ENCODE measurements around the gene PLP2. TPM values are rescaled to one million over a fixed set of nuclear protein-coding genes. Genes with fewer than 3 reads are reported as not detected.
A peak's percentile ranks its signal among the peaks of the same experiment; 100 is the strongest.

The PLP2 gene
- total RNA-seq, 2 experiments from 2014 or later = 21.9 to 44.7 TPM

DNA sequence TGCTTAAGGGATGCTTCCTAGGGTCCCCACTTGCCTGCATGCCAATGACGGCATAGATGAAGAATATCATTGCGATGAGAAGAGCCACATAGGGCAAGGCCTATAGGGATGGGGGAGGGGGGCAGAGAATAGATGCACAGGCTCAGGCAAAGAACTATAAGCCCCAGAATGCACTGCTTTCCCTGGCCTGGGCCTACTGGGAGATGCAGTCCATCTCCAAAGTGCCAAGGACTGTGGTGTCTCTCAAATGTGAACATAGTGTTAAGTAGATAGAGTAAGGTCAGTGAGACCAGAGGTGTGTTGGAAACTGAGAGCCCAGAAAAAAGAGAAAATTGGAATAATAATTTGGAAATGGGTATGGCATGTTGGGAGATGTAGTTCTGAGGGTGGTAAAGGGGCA is 40.5 kb downstream of the PLP2 start:
- Mint-ChIP-seq H3K4me3 (no peak overlapping the region), H3K4me1 (no peaks in the 10 kb centered on the region), H3K36me3 (no peaks in the 10 kb centered on the region), H3K27ac (peak overlapping the region; percentile 46), H3K27me3 (no peaks in the 10 kb centered on the region), H3K9me3 (ENCODE audit: low read depth) (no peaks in the 10 kb centered on the region)
- DNase-seq (no peak), ATAC-seq (no peak)
- CTCF ChIA-PET = no interaction called here

DNA sequence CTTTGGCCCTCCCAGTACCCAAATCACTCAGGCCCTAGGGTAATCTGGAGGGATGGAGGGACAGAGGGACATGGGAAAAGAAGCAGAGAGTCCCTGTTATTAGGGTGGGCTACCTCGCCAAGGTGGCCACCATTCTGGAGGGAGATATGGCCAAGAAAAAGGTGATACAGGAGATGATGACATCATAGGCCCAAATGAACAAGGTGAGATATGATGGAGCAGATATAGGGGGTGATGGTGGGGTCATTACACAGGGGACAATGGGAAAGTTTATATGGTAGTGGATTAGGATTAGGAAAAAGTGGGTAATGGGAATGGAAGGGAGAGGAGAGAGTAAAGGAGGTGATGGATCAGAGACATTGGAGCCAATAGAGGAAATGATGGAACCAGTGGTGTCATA is 41.2 kb downstream of the PLP2 start:
- ATAC-seq = no peak
- Mint-ChIP-seq H3K4me1 (no peaks in the 10 kb centered on the region), H3K36me3 (no peaks in the 10 kb centered on the region), H3K27ac (no peak overlapping the region), H3K27me3 (no peaks in the 10 kb centered on the region), H3K4me3 (no peak overlapping the region), H3K9me3 (ENCODE audit: low read depth) (no peaks in the 10 kb centered on the region)
- CTCF ChIA-PET = no interaction called here
- DNase-seq = no peak

DNA sequence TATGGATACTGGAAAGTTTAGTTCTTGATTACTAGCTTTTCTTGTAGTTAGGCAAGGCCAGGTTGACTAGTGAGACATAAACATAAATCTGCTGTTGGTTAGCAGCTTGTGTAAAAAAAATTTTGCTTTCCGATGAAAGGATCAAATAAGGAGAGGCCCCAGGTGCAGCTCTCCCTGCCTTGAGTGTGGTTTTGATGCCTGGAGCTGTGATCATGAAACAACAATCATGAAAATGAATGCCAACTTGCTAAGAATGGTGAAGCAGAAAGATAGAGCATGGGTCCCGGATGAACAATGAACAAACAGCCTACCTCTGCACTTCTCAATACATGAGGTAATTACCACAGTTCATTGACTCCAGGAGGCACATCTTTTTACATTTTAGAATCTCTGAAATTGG is 42.7 kb downstream of the PLP2 start:
- no peaks in the 10 kb centered on the region for H3K27me3 Mint-ChIP-seq
- no peak overlapping the region for H3K4me3 Mint-ChIP-seq

DNA sequence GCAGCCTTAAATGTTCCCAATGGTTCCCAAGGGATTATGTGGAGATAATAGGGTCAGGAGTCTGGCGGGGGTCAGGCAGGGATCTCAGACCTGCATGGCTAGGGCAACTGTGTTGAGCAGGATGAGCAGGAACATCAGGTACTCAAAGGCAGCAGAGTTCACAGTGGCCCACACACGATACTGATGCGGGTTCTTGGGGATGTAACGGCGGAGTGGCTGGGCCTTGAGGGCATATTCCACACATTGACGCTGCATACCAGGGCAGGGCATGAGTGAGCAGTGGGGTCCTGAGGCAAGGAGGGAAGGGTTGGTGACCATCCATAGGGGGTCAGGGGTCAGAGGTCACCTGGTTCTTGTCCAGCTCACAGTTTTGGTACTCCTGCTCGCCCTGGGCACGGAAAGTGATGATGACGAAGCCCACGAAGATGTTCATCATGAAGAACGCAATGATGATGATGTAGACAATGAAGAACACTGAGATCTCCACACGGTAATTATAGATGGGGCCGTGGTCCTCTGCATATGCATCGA is 43.4 kb downstream of the PLP2 start:
- H3K9me3 Mint-ChIP-seq (ENCODE audit: low read depth) = no peaks in the 10 kb centered on the region
- H3K36me3 Mint-ChIP-seq = no peaks in the 10 kb centered on the region
- H3K4me3 Mint-ChIP-seq = no peak overlapping the region
- H3K4me1 Mint-ChIP-seq = no peaks in the 10 kb centered on the region
- no peak for ATAC-seq
- no peak overlapping the region for H3K27ac Mint-ChIP-seq
- H3K27me3 Mint-ChIP-seq = no peaks in the 10 kb centered on the region
- DNase-seq = no peak
- CTCF ChIA-PET = no interaction called here

More for the DNA sequence above, 42.7 kb downstream of the PLP2 start:
- DNase-seq (no peak), ATAC-seq (no peak)
- H3K4me1 Mint-ChIP-seq = no peaks in the 10 kb centered on the region
- no peak overlapping the region for H3K27ac Mint-ChIP-seq
- CTCF ChIA-PET = no interaction called here
- no peaks in the 10 kb centered on the region for H3K36me3 Mint-ChIP-seq
- no peaks in the 10 kb centered on the region for H3K9me3 Mint-ChIP-seq (ENCODE audit: low read depth)

DNA sequence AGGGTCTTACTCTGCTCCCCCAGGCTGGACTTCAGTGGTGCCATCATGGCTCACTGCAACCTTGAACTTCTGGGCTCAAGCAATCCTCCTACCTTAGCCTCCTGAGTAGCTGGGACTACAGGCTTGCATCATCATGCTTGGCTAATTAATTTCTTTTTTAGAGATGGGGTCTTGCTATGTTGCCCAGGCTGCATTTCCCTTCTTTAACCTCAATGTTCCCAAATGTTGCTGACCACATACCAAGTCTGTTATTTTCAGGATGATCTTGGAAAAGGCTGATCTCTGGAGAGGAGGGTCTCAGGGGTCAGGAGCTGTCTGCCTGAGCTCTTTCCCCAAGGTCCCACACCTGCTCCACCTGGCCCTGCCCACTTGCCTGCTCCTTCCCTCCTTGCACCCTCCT is 48.4 kb downstream of the PLP2 start:
- Mint-ChIP-seq H3K9me3 (ENCODE audit: low read depth) (no peaks in the 10 kb centered on the region), H3K4me1 (no peaks in the 10 kb centered on the region), H3K4me3 (no peak overlapping the region), H3K27me3 (peaks cover 2% of the 10 kb centered on the region), H3K27ac (no peak overlapping the region), H3K36me3 (no peaks in the 10 kb centered on the region)
- CTCF ChIA-PET = no interaction called here
- ATAC-seq (no peak), DNase-seq (no peak)

DNA sequence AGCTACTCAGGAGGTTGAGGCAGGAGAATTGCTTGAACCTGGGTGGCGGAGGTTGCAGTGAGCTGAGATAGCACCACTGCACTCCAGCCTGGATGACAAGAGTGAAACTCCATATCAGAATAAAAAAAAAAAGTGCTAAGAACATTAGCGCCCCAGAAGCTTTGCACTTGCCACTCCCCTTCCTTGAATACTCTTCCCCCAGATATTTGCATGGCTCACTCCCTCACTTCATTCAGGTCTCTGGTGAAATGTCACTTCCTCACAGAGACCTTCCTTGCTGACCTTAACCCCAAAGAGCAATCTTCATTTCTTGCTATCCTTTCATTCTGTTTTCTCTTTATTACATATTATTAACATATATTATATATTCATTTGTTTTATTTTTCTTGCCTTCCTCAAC is 50.2 kb downstream of the PLP2 start:
- no peaks in the 10 kb centered on the region for H3K36me3 Mint-ChIP-seq
- DNase-seq (no peak), ATAC-seq (no peak)
- H3K9me3 Mint-ChIP-seq (ENCODE audit: low read depth) = no peaks in the 10 kb centered on the region
- H3K4me1 Mint-ChIP-seq = no peaks in the 10 kb centered on the region
- H3K4me3 Mint-ChIP-seq = no peak overlapping the region
- H3K27ac Mint-ChIP-seq = no peak overlapping the region
- CTCF ChIA-PET = no interaction called here
- peaks cover 2% of the 10 kb centered on the region for H3K27me3 Mint-ChIP-seq

Other genes with a start within 250 kb of the PLP2 start
- gene OTUD5, start 214.3 kb upstream of the PLP2 start, total RNA-seq = 10 to 100 TPM; 56.9 to 65.2 TPM
- gene KCND1, start 200.1 kb upstream of the PLP2 start, total RNA-seq = 1 to 10 TPM; 2.9 to 5.5 TPM
- 100 to 1,000 TPM; 104 to 126 TPM for gene GRIPAP1, start 169.6 kb upstream of the PLP2 start, total RNA-seq
- 10 to 100 TPM; 29.4 to 34.1 TPM for gene TFE3, start 128.5 kb upstream of the PLP2 start, total RNA-seq
- gene CCDC120, start 112.9 kb upstream of the PLP2 start, total RNA-seq = 1 to 10 TPM; 6.9 to 7.9 TPM
- 10 to 100 TPM; 21.4 to 21.6 TPM for gene PRAF2, start 97.9 kb upstream of the PLP2 start, total RNA-seq
- 10 to 100 TPM; 34.8 to 50.5 TPM for gene WDR45, start 92.0 kb upstream of the PLP2 start, total RNA-seq
- gene GPKOW, start 48.2 kb upstream of the PLP2 start, total RNA-seq = 10 to 100 TPM; 25.7 to 29.6 TPM
- 1 to 10 TPM; 1.1 to 2.0 TPM for gene MAGIX, start 9.1 kb upstream of the PLP2 start, total RNA-seq
- 10 to 100 TPM; 21.1 to 24.7 TPM for gene PRICKLE3, start 14.5 kb downstream of the PLP2 start, total RNA-seq
- 1 to 10 TPM; 1.9 to 3.9 TPM for gene SYP, start 28.3 kb downstream of the PLP2 start, total RNA-seq
- gene CACNA1F, start 61.4 kb downstream of the PLP2 start, total RNA-seq = 1 to 10 TPM in 1 of 2 experiments, under 1 TPM in 1; 0.19 to 1.3 TPM
- gene CCDC22, start 63.6 kb downstream of the PLP2 start, total RNA-seq = 10 to 100 TPM; 24.6 to 29.9 TPM
- 10 to 100 TPM; 26.8 to 82.1 TPM for gene FOXP3, start 92.8 kb downstream of the PLP2 start, total RNA-seq
- gene PPP1R3F, start 97.9 kb downstream of the PLP2 start, total RNA-seq = 10 to 100 TPM; 13.9 to 14.4 TPM
- gene GAGE10, start 131.7 kb downstream of the PLP2 start, total RNA-seq = not detected
- gene GAGE12J, start 150.1 kb downstream of the PLP2 start, total RNA-seq = not detected
- gene GAGE13, start 159.7 kb downstream of the PLP2 start, total RNA-seq = not detected

All from activated CD8-positive, alpha-beta memory T cell treated with anti-CD3 and anti-CD28 coated beads, Interleukin-2, amount 10 ng/mL, durations not matched to agents 7 days and 5 days (primary cell).